ENCODE measurements around the gene MDM4. TPM values are rescaled to one million over a fixed set of nuclear protein-coding genes. Genes with fewer than 3 reads are reported as not detected.

MDM4 gene
- total RNA-seq, 2 donors from 2014 or later = 104 to 151 TPM

- Mint-ChIP-seq H3K27ac (peak overlapping the region in 1 of 2 donors; percentile 41), H3K9me3 (no peaks in the 10 kb centered on the region), H3K36me3 (peaks cover 9% of the 10 kb centered on the region), H3K4me1 (ENCODE audit: low read depth in 2 of 2) (peaks cover 16% of the 10 kb centered on the region in 2 donors), H3K27me3 (no peaks in the 10 kb centered on the region), H3K4me3 (no peak overlapping the region)
- no peak for ATAC-seq
- no peak for DNase-seq (ENCODE audit: low spot score)
These were observed 60.2 kb downstream of the MDM4 start for GRCh38 chr1:204576422-204576821.

DNA sequence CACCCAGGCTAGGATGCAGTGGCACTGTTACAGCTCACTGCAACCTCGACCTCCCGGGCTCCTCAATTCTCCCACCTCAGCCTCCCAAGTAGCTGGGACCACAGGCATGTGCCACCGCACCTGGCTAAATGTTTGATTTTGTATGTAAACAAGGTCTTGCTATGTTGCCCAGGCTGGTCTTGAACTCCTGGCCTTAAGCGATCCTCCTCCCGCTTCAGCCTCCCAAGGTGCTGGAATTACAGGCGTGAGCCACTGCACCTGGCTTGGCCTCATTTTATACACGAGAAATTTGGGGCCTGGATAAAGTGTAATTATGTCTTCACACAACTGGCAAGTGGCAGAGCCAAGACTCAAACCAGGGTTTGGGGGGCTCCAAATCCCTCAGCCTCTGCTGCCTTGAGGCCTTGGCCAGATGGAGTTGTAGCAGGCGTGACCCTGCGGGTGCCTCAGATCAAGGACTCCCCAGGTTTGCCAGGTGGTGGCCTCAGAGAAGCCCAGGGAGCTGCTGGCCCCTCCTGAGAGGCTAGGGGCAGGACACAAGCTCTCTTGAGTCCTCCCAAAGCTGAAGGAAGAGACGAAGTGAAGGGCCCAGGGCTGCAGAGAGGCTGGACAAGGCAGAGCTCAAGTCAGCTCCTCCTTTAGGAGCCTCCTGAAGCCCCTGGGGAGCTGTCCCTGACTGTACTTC is 61.7 kb downstream of the MDM4 start:
- peaks cover 13 to 16% of the 10 kb centered on the region in 2 donors for H3K4me1 Mint-ChIP-seq (ENCODE audit: low read depth in 2 of 2)
- no peak overlapping the region for H3K4me3 Mint-ChIP-seq

DNA sequence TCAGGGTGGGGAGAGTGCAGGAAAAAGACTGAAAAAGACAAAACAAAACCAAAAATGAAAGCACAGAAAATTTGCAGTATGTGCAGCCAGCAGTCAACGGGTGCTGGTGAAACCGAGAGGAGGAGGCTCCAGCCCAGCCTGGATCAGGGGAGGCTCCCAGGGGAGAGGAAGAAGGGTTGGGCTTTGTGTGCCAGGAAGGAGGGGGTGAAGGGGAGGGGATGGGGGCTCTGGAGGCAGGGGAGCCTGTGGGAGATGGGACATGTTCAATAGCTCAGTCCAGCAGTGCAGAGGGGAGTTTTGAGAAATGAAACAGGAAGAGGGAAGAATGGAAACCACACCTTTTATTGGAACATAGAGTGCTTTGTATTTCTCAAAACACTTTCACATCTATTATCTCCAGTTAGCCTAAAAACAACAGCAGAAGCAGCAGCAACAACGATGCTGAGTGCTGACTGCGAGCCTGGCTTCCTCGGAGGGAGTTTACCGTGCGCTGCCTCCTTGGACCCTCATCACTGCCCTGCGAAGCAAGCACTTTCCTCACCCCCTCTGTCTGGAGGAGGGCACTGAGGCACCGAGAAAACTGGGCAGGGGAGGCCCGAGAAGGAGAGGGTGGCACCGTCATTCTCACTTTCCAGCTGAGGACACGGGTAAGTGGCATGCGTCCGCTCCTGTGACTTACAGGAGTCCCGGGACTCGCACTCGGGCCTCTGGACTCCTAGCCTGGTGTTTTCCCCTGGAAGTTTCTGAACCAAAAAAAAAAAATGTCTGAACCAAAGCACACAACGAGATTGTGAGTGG is 62.9 kb downstream of the MDM4 start:
- peaks cover 13 to 16% of the 10 kb centered on the region in 2 donors for H3K4me1 Mint-ChIP-seq (ENCODE audit: low read depth in 2 of 2)
- no peaks in the 10 kb centered on the region for H3K27me3 Mint-ChIP-seq
- peak overlapping the region; percentile 80 for H3K4me3 Mint-ChIP-seq
- ATAC-seq (peak; percentile 75 to 79), DNase-seq (ENCODE audit: low spot score) (no peak)
- peaks cover 9% of the 10 kb centered on the region for H3K36me3 Mint-ChIP-seq
- peak overlapping the region; percentile 65 to 88 for H3K27ac Mint-ChIP-seq
- no peaks in the 10 kb centered on the region for H3K9me3 Mint-ChIP-seq

More for the DNA sequence above, 61.7 kb downstream of the MDM4 start:
- DNase-seq (ENCODE audit: low spot score) = no peak
- no peak for ATAC-seq
- Mint-ChIP-seq H3K27me3 (no peaks in the 10 kb centered on the region), H3K36me3 (peaks cover 9% of the 10 kb centered on the region), H3K9me3 (no peaks in the 10 kb centered on the region), H3K27ac (peak overlapping the region; percentile 65 to 88)

GRCh38 chr1:204579681-204580080 is 63.5 kb downstream of the MDM4 start:
- Mint-ChIP-seq H3K4me3 (peak overlapping the region; percentile 47), H3K27ac (peak overlapping the region; percentile 11 to 65), H3K27me3 (no peaks in the 10 kb centered on the region), H3K4me1 (ENCODE audit: low read depth in 2 of 2) (peaks cover 13 to 16% of the 10 kb centered on the region in 2 donors), H3K36me3 (peaks cover 9% of the 10 kb centered on the region), H3K9me3 (no peaks in the 10 kb centered on the region)
- ATAC-seq (no peak), DNase-seq (ENCODE audit: low spot score) (no peak)

DNA sequence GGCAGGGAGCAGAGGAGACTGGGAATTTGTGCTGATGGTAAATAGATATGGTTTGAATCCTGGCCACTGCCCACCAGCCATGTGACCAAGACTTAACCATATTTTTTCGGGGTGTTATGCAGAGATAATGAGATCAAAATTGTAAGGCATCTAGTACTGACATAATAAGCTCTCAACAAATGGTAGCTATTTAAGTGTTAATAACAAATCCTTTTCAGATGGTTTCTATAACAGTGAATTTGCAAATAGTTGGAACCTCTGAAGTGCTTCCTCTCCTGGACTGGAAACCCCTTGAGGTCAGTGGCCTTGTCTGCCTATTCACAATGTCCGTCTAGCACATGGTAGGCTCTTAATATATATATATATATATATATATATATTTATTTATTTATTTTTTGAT is 64.7 kb downstream of the MDM4 start:
- no peak overlapping the region for H3K4me3 Mint-ChIP-seq
- H3K9me3 Mint-ChIP-seq = no peaks in the 10 kb centered on the region
- ATAC-seq (no peak), DNase-seq (ENCODE audit: low spot score) (no peak)
- H3K36me3 Mint-ChIP-seq = peaks cover 9% of the 10 kb centered on the region
- H3K27me3 Mint-ChIP-seq = no peaks in the 10 kb centered on the region
- H3K27ac Mint-ChIP-seq = peak overlapping the region in 1 of 2 donors; percentile 11
- H3K4me1 Mint-ChIP-seq (ENCODE audit: low read depth in 2 of 2) = peaks cover 16% of the 10 kb centered on the region in 2 donors

GRCh38 chr1:204581759-204582158 is 65.6 kb downstream of the MDM4 start:
- H3K27ac Mint-ChIP-seq = no peak overlapping the region
- ATAC-seq (no peak), DNase-seq (ENCODE audit: low spot score) (no peak)
- no peak overlapping the region for H3K4me3 Mint-ChIP-seq
- no peaks in the 10 kb centered on the region for H3K9me3 Mint-ChIP-seq
- H3K36me3 Mint-ChIP-seq = peaks cover 9% of the 10 kb centered on the region
- H3K27me3 Mint-ChIP-seq = no peaks in the 10 kb centered on the region
- H3K4me1 Mint-ChIP-seq (ENCODE audit: low read depth in 2 of 2) = peaks cover 16% of the 10 kb centered on the region in 2 donors

GRCh38 chr1:204583909-204584632 is 67.9 kb downstream of the MDM4 start:
- peaks cover 9% of the 10 kb centered on the region for H3K36me3 Mint-ChIP-seq
- no peaks in the 10 kb centered on the region for H3K27me3 Mint-ChIP-seq
- H3K27ac Mint-ChIP-seq = no peak overlapping the region
- peaks cover 9 to 10% of the 10 kb centered on the region in 2 donors for H3K4me1 Mint-ChIP-seq (ENCODE audit: low read depth in 2 of 2)
- H3K9me3 Mint-ChIP-seq = no peaks in the 10 kb centered on the region
- no peak overlapping the region for H3K4me3 Mint-ChIP-seq
- no peak for ATAC-seq
- no peak for DNase-seq (ENCODE audit: low spot score)

GRCh38 chr1:204584699-204585372 is 68.6 kb downstream of the MDM4 start:
- ATAC-seq (peak; percentile 52 to 72), DNase-seq (ENCODE audit: low spot score) (no peak)
- H3K4me3 Mint-ChIP-seq = no peak overlapping the region
- peaks cover 8% of the 10 kb centered on the region for H3K36me3 Mint-ChIP-seq
- no peaks in the 10 kb centered on the region for H3K27me3 Mint-ChIP-seq
- peaks cover 6 to 13% of the 10 kb centered on the region in 2 donors for H3K4me1 Mint-ChIP-seq (ENCODE audit: low read depth in 2 of 2)
- no peaks in the 10 kb centered on the region for H3K9me3 Mint-ChIP-seq
- no peak overlapping the region for H3K27ac Mint-ChIP-seq

DNA sequence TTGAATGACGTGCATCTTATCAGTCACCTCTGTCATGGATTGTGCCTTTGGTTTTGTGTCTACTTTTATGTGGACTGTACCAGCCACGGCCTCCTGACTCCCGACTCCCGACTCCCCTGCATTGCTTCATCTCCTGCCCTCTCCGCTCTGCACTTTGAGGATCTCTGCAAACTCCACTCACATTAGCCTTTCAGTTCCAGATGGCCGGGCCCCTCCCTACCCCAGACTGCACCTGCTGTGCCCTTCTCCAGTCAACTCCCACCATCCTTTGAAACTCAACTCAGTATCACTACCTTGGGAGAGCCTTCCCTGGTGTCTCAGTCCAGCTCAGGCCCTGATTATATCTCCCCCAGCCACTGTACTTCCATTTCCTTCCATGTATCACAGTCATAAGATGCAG is 71.4 kb downstream of the MDM4 start:
- H3K4me3 Mint-ChIP-seq = no peak overlapping the region
- no peak for ATAC-seq
- H3K36me3 Mint-ChIP-seq = no peaks in the 10 kb centered on the region
- H3K27me3 Mint-ChIP-seq = no peaks in the 10 kb centered on the region
- H3K9me3 Mint-ChIP-seq = no peaks in the 10 kb centered on the region
- DNase-seq (ENCODE audit: low spot score) = no peak
- H3K27ac Mint-ChIP-seq = no peak overlapping the region
- peaks cover 0 to 8% of the 10 kb centered on the region in 2 donors for H3K4me1 Mint-ChIP-seq (ENCODE audit: low read depth in 2 of 2)

- Mint-ChIP-seq H3K27ac (no peak overlapping the region), H3K27me3 (no peaks in the 10 kb centered on the region), H3K9me3 (no peaks in the 10 kb centered on the region), H3K4me1 (ENCODE audit: low read depth in 2 of 2) (peaks cover 0 to 8% of the 10 kb centered on the region in 2 donors), H3K36me3 (no peaks in the 10 kb centered on the region), H3K4me3 (no peak overlapping the region)
- ATAC-seq = no peak
- no peak for DNase-seq (ENCODE audit: low spot score)
These were observed 72.6 kb downstream of the MDM4 start for GRCh38 chr1:204588826-204589225.

DNA sequence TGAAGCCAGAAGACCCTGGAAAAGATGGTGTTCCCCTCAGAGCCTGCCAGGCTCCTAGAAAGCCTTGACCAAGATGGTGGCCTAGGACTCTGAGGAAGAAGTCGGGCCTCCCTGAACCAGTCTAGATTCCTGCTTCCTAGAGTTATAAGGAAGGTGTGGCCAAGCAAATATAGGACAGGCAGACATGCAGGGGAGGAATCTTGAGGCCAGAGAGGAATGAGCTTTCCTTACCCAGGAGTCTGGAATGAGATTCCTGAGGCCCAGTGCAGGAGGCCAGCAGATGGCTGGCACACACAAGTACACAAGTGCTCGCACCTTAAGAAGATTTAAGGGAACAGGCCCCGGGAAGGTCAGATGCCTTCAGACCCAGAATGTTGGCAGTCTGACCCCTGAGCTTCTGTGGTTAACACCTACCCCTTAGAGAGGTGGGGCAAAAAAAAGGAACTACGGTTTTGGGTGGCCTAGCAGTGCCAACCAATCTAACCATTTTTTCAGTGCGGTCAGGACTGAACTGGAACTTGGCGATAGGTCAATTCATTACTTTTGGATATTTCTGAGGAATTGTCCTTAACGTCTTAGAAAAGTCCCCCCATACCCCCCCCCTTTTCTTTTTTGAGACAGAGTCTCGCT is 73.3 kb downstream of the MDM4 start:
- no peaks in the 10 kb centered on the region for H3K36me3 Mint-ChIP-seq
- H3K4me3 Mint-ChIP-seq = no peak overlapping the region
- DNase-seq (ENCODE audit: low spot score) (no peak), ATAC-seq (no peak)
- no peaks in the 10 kb centered on the region for H3K27me3 Mint-ChIP-seq
- H3K9me3 Mint-ChIP-seq = no peaks in the 10 kb centered on the region
- H3K4me1 Mint-ChIP-seq (ENCODE audit: low read depth in 2 of 2) = peaks cover 0 to 8% of the 10 kb centered on the region in 2 donors
- H3K27ac Mint-ChIP-seq = no peak overlapping the region

GRCh38 chr1:204591473-204592090 is 75.4 kb downstream of the MDM4 start:
- H3K27me3 Mint-ChIP-seq = no peaks in the 10 kb centered on the region
- no peak for ATAC-seq
- DNase-seq (ENCODE audit: low spot score) = no peak
- no peak overlapping the region for H3K27ac Mint-ChIP-seq
- peaks cover 0 to 5% of the 10 kb centered on the region in 2 donors for H3K4me1 Mint-ChIP-seq (ENCODE audit: low read depth in 2 of 2)
- no peaks in the 10 kb centered on the region for H3K9me3 Mint-ChIP-seq
- H3K4me3 Mint-ChIP-seq = no peak overlapping the region
- no peaks in the 10 kb centered on the region for H3K36me3 Mint-ChIP-seq
